Central memory CD8-positive, alpha-beta T cell (primary cell): ENCODE measurements around the gene LYZL4.

Source experiments
- ATAC-seq: fragments of 150-1000 bp; cut with Tn5 transposase; replicated peaks from 2 replicates; pipeline ENCODE4 v1.10.0; 2022; ENCODE audit warnings: mild to moderate bottlenecking, moderate FRiP score, moderate number of reproducible peaks; ENCODE audit not compliant: poor library complexity, severe bottlenecking; ENCODE audit errors: extremely low read depth
- DNase-seq, 2 donors: peaks; one replicate each; pipeline ENCODE4 v3.0.0; 2021; ENCODE audit warnings: low spot score in 2 of 2
- H3K27ac Mint-ChIP-seq: one replicate; pipeline ENCODE4 v1.8.0; 2022; ENCODE audit warnings: low read depth, mild to moderate bottlenecking, moderate library complexity, mixed read lengths
- H3K27me3 Mint-ChIP-seq: one replicate; pipeline ENCODE4 v1.8.0; 2022; ENCODE audit warnings: mixed read lengths
- H3K36me3 Mint-ChIP-seq: one replicate; pipeline ENCODE4 v1.8.0; 2022; ENCODE audit warnings: mild to moderate bottlenecking, moderate library complexity, mixed read lengths; ENCODE audit not compliant: insufficient read depth
- H3K4me1 Mint-ChIP-seq: one replicate; pipeline ENCODE4 v1.8.0; 2022; ENCODE audit warnings: mixed read lengths
- H3K4me3 Mint-ChIP-seq: one replicate; pipeline ENCODE4 v1.8.0; 2022; ENCODE audit warnings: mild to moderate bottlenecking, moderate library complexity, mixed read lengths
- H3K9me3 Mint-ChIP-seq: one replicate; pipeline ENCODE4 v1.8.0; 2022; ENCODE audit warnings: mixed read lengths

Gene LYZL4

DNA sequence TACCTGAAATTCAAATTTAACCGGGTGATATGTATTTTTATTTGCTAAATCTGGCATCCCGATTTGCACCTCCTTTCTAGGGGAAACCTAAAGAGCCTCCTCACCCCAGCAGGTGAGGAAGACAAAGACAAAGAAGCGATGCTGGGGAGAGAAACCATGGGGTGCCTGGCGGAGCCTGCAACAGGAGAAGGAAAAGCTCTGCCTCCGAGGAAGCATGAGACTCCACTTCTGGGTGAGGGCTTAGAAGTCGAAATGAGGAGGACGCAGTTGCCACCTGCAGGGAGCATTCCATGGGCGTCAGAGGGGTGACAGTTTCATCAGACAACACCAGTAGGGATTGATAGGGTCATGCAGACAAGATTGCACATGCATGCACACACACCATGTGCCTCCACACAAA lies 30.5 kb upstream of the LYZL4 start:
- Mint-ChIP-seq H3K27me3 (peaks cover 40% of the 10 kb centered on the region), H3K27ac (no peak overlapping the region), H3K4me1 (no peaks in the 10 kb centered on the region), H3K36me3 (no peaks in the 10 kb centered on the region), H3K4me3 (no peak overlapping the region), H3K9me3 (no peaks in the 10 kb centered on the region)
- DNase-seq (no peak), ATAC-seq (no peak)

DNA sequence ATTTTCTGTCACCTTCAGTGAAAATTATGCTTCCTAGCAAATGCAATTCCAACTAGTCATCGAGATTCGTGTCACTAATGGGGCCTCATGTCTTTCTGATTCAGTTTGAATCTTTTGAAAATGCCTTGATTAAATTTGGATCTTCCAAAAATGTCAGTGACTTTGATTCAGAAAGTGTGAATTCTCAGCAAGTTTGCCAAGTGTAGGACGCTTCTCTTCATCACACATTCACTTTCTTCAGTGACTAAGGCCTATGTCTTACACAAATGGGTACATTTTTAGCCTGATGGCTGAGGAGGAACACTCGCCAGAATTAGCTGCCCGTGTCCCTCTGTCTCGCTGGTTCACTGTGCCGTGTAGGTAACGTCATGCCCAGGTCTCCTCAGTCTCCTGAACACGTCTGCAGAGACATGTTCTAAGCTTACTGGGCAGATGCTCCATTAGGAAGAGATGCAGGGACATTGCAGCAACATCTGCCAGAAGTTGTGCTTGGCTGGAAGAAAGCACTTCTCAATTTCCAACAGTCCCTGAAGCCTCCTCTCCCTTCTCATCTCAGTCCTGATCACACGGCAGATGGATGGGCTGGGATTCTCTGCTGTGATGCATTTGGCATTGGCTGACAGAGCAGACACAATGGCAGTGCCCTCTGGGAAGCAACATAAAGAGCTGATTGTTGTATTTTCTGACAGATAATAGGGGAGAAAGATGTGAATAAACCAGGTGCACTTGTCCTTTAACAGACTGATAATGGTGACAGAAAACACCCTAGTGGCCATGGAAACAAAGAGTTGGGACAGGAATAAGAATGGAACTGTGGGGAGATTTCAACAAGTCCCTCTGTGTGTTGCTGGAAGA lies 29.1 kb upstream of the LYZL4 start:
- ATAC-seq, result no peak
- H3K4me1 Mint-ChIP-seq, result no peaks in the 10 kb centered on the region
- no peaks in the 10 kb centered on the region for H3K9me3 Mint-ChIP-seq
- peaks cover 26% of the 10 kb centered on the region for H3K27me3 Mint-ChIP-seq
- H3K36me3 Mint-ChIP-seq, result no peaks in the 10 kb centered on the region
- no peak for DNase-seq
- H3K27ac Mint-ChIP-seq, result no peak overlapping the region
- H3K4me3 Mint-ChIP-seq, result no peak overlapping the region

DNA sequence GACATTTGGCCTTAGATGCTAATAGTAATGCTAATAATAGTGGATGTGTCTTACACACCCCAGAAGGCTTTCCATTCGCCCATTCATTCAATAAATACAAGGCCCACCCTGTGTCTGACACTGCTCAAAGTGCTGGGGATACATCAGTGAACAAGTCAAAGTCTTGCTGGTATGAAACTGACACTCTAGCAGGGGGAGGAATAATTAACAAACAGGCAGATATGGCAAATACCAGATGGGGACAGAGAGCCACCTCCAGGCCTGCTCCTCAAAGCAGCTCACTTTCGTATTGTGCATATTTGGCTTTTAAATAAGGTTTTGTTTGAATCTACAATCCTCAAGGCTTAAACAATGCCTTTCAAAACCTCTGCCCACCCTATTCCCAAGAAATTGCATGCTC lies 28.3 kb upstream of the LYZL4 start:
- DNase-seq, result no peak
- H3K4me3 Mint-ChIP-seq, result no peak overlapping the region
- no peak overlapping the region for H3K27ac Mint-ChIP-seq
- no peak for ATAC-seq
- H3K27me3 Mint-ChIP-seq, result peaks cover 18% of the 10 kb centered on the region
- no peaks in the 10 kb centered on the region for H3K4me1 Mint-ChIP-seq
- H3K36me3 Mint-ChIP-seq, result no peaks in the 10 kb centered on the region
- H3K9me3 Mint-ChIP-seq, result no peaks in the 10 kb centered on the region

- ATAC-seq (no peak), DNase-seq (no peak)
- H3K27me3 Mint-ChIP-seq, result peaks cover 16% of the 10 kb centered on the region
- H3K36me3 Mint-ChIP-seq, result no peaks in the 10 kb centered on the region
- no peaks in the 10 kb centered on the region for H3K4me1 Mint-ChIP-seq
- H3K27ac Mint-ChIP-seq, result no peak overlapping the region
- H3K9me3 Mint-ChIP-seq, result no peaks in the 10 kb centered on the region
- H3K4me3 Mint-ChIP-seq, result no peak overlapping the region
These were observed 27.8 kb upstream of the LYZL4 start for GRCh38 chr3:42438193-42438592.

DNA sequence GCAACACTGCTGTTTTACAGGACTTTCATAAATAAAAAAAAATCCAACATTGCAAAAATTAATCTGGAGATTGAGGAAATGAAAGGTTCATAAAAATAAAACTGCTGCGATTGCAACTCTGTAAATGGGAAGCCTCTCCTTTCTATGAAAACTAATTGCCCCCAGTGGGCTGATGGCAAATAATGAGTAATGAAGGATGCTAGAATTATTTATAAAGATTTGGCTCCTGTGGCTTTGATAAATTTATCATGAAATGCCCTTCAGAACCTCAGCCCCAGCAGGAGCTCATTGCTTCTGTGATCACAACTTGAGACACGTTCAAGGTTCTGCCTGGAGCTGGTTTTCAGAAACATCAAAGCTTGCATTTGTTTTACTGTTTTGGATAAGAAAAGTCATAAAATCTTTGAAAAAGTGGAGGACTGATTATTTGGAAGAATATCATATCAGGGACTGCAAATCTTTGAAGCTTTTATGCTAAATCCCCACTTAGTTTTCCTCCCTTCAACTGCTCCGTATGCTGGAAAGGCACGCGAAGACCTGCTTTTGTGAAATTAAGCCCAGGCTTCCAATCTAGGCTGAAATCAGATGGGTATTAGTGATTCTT lies 24.5 kb upstream of the LYZL4 start:
- ATAC-seq, result no peak
- no peaks in the 10 kb centered on the region for H3K36me3 Mint-ChIP-seq
- H3K9me3 Mint-ChIP-seq, result peaks cover 6% of the 10 kb centered on the region
- no peak overlapping the region for H3K4me3 Mint-ChIP-seq
- no peaks in the 10 kb centered on the region for H3K4me1 Mint-ChIP-seq
- no peak for DNase-seq
- H3K27ac Mint-ChIP-seq, result no peak overlapping the region
- peaks cover 37% of the 10 kb centered on the region for H3K27me3 Mint-ChIP-seq

- ATAC-seq (no peak), DNase-seq (no peak)
- Mint-ChIP-seq H3K27me3 (peaks cover 61% of the 10 kb centered on the region), H3K4me1 (no peaks in the 10 kb centered on the region), H3K4me3 (no peak overlapping the region), H3K27ac (no peak overlapping the region), H3K9me3 (peaks cover 6% of the 10 kb centered on the region), H3K36me3 (no peaks in the 10 kb centered on the region)
These were observed 22.1 kb upstream of the LYZL4 start for GRCh38 chr3:42432485-42432884.

DNA sequence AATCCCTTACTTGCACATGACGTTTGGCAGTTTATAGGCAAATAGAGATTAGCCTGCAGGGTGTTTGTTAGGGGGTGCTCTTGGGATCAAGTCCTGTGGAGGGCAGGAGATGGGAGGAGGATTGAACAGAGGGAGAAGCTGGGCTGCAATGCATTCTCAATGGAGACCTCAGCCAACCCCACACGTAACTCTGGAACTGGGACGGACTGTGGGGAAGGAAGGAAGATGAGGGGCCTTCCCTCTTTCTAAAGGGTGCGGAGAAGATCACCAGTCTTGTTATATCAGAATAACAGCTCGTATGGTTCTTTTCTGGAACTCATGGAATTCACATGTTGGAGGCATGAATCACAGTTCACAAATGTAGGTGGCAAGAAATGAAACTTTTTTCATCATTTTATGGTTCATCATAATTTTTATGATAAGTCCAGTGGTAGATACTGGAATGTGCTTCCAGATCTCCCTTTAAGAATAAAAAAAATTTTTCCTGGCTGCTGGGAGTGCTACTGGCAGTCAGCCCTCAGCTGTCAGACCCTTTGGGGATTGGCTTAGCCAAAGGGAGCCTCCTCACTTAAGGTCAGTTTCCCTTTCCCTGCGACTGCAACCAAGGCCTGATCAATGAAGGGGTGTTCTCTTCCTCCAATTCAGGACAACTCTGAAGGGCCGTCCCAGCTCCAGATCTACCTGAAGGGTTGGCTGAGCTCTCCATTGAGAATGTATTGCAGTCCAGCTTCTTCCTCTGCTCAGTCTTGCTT lies 20.5 kb upstream of the LYZL4 start:
- no peak for DNase-seq
- peaks cover 6% of the 10 kb centered on the region for H3K9me3 Mint-ChIP-seq
- ATAC-seq, result no peak
- peaks cover 66% of the 10 kb centered on the region for H3K27me3 Mint-ChIP-seq
- no peaks in the 10 kb centered on the region for H3K4me1 Mint-ChIP-seq
- H3K27ac Mint-ChIP-seq, result no peak overlapping the region
- H3K36me3 Mint-ChIP-seq, result no peaks in the 10 kb centered on the region
- H3K4me3 Mint-ChIP-seq, result no peak overlapping the region

GRCh38 chr3:42428830-42429229 lies 18.4 kb upstream of the LYZL4 start:
- ATAC-seq (no peak), DNase-seq (no peak)
- Mint-ChIP-seq H3K4me1 (no peaks in the 10 kb centered on the region), H3K4me3 (no peak overlapping the region), H3K27ac (no peak overlapping the region), H3K27me3 (peaks cover 66% of the 10 kb centered on the region), H3K9me3 (peaks cover 6% of the 10 kb centered on the region), H3K36me3 (no peaks in the 10 kb centered on the region)

DNA sequence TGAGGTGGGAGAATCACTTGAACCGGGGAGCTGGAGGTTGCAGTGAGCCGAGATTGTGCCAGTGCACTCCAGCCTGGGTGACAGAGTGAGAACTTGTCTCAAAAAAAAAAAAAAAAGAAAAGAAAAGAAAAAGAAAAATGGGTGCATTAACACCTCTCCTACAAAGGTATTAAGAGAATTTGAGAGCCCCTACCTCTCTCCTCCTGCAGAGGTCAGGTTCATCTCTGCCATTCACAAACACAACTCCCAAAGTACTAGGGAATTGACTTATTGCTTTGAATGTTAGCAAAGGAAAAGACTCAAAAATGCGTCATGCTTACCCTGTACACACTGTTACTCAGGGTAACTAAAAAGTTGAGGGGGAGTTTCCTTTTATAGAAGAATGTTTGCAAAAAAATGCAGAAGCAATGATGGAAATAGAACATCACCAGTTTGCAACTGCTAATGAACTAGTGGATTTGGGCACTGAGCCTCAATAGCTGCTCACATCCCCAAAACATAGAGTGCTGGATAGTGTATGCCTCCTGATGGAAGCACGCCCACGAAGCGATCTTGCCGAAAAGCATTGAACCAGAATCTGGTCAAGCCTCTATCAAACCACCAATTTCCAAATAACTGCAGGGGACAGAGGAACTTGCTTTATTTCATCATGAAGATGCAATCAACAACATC lies 15.5 kb upstream of the LYZL4 start:
- ATAC-seq, result no peak
- peaks cover 40% of the 10 kb centered on the region for H3K27me3 Mint-ChIP-seq
- no peak for DNase-seq
- H3K36me3 Mint-ChIP-seq, result no peaks in the 10 kb centered on the region
- no peaks in the 10 kb centered on the region for H3K4me1 Mint-ChIP-seq
- no peak overlapping the region for H3K4me3 Mint-ChIP-seq
- H3K9me3 Mint-ChIP-seq, result no peaks in the 10 kb centered on the region
- no peak overlapping the region for H3K27ac Mint-ChIP-seq

DNA sequence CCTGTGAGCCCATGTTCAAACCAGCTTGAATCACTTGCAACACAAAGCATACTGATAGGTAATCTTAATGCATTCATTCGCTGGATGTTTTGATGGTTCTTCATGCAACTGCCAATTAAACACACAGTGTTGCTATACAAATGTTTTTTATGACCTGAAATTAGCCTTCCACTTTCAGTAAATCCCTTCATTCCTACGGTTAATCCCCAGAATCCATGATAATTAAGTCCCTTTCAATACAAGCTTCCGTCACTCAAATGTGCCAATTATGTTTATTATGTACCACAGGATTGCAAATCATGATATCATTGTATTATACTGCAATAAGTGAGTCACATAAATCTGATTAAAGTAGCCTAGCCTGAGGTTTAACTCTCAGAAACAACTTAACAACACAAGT lies 14.5 kb upstream of the LYZL4 start:
- Mint-ChIP-seq H3K36me3 (no peaks in the 10 kb centered on the region), H3K9me3 (no peaks in the 10 kb centered on the region), H3K27ac (no peak overlapping the region), H3K27me3 (peaks cover 38% of the 10 kb centered on the region), H3K4me3 (no peak overlapping the region), H3K4me1 (no peaks in the 10 kb centered on the region)
- no peak for ATAC-seq
- DNase-seq, result no peak

- H3K27ac Mint-ChIP-seq, result no peak overlapping the region
These were observed 11.7 kb upstream of the LYZL4 start for GRCh38 chr3:42421818-42422796.

GRCh38 chr3:42419563-42419962 lies 9.2 kb upstream of the LYZL4 start:
- H3K4me3 Mint-ChIP-seq, result no peak overlapping the region
- no peaks in the 10 kb centered on the region for H3K36me3 Mint-ChIP-seq
- no peak for DNase-seq
- no peak overlapping the region for H3K27ac Mint-ChIP-seq
- H3K27me3 Mint-ChIP-seq, result peaks cover 33% of the 10 kb centered on the region
- no peaks in the 10 kb centered on the region for H3K4me1 Mint-ChIP-seq
- H3K9me3 Mint-ChIP-seq, result no peaks in the 10 kb centered on the region
- ATAC-seq, result no peak

More at GRCh38 chr3:42421818-42422796, 11.7 kb upstream of the LYZL4 start:
- Mint-ChIP-seq H3K27me3 (peaks cover 12% of the 10 kb centered on the region), H3K4me3 (no peak overlapping the region), H3K4me1 (no peaks in the 10 kb centered on the region), H3K9me3 (no peaks in the 10 kb centered on the region), H3K36me3 (no peaks in the 10 kb centered on the region)
- DNase-seq, result no peak
- ATAC-seq, result no peak
